ENCODE measurements around the gene ERMARD.

DNA sequence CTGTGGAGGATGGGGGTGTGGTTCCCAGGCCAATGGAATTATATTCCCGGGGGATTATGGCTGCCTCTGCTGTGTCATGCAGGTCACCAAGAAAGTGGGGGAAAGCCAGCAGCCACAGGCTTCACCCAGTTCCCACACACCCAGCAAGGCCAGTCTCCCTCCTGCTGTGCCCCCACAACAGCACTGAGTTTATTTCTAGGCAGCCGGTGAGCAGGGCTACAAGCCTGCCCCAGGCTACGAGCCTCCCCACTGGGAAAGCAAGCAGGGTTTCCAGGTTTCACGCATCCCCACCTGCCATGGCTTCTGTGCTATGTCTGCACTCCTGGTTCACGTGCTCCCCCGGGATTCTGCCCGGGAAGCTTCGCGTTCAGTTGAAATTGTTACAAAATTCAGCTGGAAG, 72.6 kb downstream of the ERMARD start:
- TF ChIP-seq, protein P1, sequence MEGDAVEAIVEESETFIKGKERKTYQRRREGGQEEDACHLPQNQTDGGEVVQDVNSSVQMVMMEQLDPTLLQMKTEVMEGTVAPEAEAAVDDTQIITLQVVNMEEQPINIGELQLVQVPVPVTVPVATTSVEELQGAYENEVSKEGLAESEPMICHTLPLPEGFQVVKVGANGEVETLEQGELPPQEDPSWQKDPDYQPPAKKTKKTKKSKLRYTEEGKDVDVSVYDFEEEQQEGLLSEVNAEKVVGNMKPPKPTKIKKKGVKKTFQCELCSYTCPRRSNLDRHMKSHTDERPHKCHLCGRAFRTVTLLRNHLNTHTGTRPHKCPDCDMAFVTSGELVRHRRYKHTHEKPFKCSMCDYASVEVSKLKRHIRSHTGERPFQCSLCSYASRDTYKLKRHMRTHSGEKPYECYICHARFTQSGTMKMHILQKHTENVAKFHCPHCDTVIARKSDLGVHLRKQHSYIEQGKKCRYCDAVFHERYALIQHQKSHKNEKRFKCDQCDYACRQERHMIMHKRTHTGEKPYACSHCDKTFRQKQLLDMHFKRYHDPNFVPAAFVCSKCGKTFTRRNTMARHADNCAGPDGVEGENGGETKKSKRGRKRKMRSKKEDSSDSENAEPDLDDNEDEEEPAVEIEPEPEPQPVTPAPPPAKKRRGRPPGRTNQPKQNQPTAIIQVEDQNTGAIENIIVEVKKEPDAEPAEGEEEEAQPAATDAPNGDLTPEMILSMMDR (conservative IDR thresholded peaks at IDR 0.05 in 1 of 2, IDR thresholded peaks at IDR 0.05 in 1 of 2; ENCODE audit: low read depth in 1 of 2, low read length in 2 of 2): no peak
- no peak for TF ChIP-seq EZH2 (IDR thresholded peaks at IDR 0.05; ENCODE audit: low read length, missing control alignments)
